A549 (cell line): ENCODE measurements around the gene RENBP.

Experiments
- NR3C1 ChIP-seq: fragments of >200 bp; sonication (Bioruptor Twin); formaldehyde crosslinking; IDR thresholded peaks from 3 replicates; pipeline ENCODE4 v1.6.1; 2017
- REST ChIP-seq: fragments of 200-600 bp; sonication (generic); IDR thresholded peaks from 2 replicates; pipeline ENCODE4 v1.6.1; 2016; ENCODE audit warnings: antibody characterized with exemption, mild to moderate bottlenecking, moderate library complexity

- TF ChIP-seq REST: no peak
- TF ChIP-seq NR3C1: no peak
Observed at GRCh38 chrX:153981771-153982533, 37.5 kb upstream of the RENBP start.
